ENCODE measurements around the gene PADI1.

Gene PADI1

GRCh38 chr1:17183388-17184160 lies 21.4 kb upstream of the PADI1 start:
- no peak for DNase-seq

DNA sequence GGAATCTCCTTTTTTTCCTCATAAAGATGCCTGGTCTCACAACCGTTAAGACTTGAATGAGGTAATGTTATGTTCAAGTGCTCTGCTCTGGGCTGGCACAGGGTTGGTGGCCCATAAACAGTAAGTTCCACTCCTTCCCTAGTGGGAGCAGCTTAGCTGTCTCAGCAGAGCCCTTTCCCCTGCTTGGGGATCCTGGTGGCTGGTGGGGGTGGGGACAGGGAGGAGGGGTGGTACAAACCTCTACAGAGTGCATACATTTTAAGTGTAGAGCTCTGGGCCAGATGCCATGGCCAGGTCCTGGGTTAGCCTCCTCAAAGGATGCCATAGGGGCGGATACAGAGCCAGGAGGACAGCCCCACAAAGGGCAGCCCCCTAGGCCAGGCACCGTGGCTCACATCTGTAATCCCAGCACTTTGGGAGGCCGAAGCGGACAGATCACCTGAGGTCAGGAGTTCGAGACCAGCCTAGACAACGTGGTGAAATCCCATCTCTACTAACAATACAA lies 20.7 kb upstream of the PADI1 start:
- DNase-seq = no peak

GRCh38 chr1:17184822-17185484 lies 20.0 kb upstream of the PADI1 start:
- no peak for DNase-seq

- no peak for DNase-seq
These were observed 19.5 kb upstream of the PADI1 start for GRCh38 chr1:17185485-17185860.

DNA sequence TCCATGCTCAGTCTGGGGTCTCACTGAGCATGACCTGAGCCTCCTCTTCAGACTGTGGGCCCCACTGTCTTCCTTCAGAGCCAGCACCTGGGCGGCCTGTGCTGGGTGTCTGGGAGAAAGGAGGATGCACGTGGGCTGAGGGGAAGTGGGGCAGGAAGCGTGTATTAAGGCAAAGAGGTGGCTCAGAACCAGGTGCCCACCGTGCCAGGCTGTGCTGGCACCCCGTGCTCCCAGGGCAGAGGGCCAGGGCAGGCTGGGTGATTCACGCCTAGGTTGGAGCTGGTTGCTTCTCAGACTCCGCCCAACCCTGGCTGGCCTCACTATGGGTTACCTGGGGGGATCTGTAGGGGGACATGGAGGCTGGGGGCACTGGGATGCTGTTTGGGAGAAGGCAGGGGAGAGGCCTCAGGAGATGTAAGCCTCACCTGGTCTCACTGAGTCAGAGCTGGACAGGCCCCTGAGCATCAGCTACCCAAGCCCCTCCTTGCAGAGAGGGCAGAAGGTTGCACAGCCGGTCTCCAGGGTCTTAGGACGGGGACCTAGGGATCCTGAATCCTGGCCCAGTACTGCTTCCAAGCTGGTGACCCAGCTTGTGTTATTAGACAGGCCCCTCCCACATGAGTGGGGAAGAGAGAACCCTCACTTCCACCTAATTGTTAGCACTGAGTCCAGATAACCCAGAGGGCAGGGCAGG lies 18.6 kb upstream of the PADI1 start:
- DNase-seq = no peak

- no peak for DNase-seq
These were observed 17.9 kb upstream of the PADI1 start for GRCh38 chr1:17187051-17187450.

DNA sequence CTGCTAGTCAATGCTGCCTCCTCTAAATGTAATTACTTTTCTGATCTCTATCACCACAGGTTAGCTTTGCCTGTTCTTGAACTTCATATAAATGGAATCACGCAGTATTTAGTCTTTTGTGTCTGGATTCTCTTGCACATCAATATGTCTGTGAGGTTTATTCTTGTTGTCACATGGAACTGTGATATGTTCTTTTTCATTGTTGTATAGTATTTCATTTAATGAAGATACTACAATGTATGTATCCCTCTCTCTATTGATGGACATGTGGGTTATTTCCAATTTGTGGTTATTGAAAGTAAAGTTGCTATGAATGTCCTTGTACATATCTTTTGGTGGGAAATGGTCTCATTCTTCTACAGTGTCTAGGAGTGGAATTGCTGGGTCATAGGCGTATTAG lies 16.7 kb upstream of the PADI1 start:
- DNase-seq = no peak

DNA sequence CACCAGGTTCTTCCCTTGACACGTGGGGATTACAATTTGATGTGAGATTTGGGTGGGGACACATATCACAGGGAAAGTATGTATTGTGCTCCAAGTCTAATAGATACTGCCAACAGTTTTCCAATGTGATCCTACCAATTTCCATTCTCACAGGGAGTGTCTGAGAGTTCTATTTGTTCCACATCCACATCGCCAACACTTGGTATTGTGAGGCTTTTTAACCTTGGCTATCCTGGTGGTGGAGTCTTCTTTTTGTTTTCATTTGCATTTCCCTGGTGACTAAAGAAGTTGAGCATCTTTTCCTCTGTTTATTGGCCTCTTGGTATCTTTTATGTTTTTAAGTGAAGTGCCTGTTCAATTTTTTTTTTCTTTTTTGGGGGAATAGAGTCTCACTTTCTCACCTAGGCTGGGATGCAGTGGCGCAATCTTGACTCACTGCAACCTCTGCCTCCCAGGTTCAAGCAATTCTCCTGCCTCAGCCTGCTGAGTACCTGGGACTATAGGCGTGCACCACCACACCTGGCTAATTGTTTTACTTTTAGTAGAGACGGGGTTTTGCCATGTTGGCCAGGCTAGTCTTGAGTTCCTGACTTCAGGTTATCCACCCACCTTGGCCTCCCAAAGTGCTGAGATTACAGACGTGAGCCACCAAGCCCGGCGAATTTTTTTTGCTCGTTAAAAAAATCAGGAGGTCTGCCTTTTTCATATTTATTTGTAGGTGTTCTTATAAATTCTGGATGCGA lies 15.9 kb upstream of the PADI1 start:
- DNase-seq = no peak

DNA sequence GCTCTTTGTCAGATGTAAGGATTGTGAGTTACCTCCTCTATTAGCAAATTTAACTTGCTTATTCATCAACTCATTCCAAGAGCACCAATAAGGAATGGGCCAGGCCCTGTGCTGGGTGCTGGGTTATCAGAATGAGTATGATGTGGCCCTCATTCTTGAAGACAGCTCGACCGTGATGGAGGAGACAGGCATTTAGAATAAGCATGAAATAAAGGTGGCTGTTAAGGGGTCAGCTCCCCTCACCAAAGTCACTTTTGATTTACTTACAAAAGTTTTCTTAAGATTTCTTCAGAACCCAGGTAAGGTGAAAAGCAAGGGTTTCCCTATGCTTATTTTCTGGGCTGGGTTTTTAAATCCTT lies 15.3 kb upstream of the PADI1 start:
- DNase-seq = no peak

DNA sequence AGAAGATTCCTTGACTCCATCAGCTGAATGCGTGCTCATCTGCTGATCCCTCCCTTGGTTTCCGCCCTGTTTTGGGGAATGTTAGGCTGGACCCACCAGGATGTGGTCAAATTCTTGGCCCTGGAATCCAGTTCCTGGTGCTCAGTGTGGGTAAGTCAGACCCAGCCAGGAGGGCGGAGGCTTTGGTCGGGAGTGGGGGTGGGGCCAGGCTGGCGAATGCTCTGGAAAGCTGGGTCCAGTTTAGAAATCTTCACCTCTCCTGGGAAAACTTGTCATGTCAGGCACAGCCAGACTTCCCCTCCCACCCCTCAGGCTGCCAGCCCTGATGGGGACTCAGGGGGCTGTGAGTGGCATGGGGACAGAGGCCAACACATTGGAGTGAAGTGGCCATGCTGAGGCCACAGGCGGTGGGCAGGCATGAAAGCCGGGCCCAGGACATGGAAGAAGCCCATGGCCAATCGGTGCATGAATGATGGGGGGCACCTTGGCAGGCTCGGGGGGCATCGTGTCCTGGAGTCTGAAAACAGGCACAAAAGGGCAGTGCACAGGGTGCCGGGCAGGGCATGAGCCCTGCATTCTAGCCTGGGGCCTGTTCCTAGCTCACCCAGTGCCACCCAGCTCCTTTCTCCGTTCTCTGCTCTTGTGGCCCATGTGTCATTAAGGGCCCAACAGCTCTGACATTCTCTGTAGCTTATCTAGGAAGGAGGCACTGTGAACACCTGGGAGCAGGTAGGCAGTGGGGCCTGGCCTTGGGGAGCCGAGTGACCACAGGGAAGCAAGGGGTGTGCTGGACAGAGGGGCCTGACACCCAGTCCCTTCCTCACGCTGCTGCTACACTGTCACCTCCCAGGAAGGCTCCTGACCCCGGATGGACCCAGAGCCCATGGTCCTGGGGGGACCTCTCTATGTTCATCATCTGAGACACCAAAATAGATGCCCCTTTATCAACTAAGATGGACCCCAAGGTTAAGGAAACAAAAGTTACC lies 14.6 kb upstream of the PADI1 start:
- DNase-seq = no peak

DNA sequence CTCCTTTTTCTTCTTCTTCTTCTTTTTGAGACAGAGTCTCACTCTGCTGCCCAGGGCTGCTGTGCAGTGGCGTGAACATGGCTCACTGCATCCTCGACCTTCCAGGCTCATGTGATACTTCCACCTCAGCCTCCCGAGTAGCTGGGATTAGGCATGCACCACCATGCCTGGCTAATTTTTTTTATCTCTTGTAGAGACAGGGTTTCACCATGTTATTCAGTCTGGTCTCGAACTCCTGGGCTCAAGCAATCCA lies 13.0 kb upstream of the PADI1 start:
- DNase-seq = no peak

GRCh38 chr1:17192394-17193221 lies 12.3 kb upstream of the PADI1 start:
- no peak for DNase-seq

- no peak for DNase-seq
These were observed 11.5 kb upstream of the PADI1 start for GRCh38 chr1:17193222-17194132.

DNA sequence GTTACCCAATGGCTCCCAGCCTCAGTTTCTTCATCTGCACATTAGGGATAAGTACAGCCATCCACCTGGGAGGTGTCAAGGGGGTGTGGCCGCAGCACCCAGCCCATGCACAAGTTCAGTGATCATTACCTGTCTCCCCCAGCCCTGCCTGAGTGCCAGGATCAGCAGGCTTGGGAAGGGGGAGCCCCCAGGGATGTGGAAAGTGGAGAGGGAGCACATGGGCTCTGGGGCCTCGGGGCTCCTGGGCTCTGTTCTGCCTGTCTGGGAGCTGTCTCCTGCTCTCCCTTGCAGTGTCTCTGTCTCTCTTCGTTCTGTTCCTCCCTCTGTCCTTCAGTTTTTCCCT lies 10.8 kb upstream of the PADI1 start:
- no peak for DNase-seq

GRCh38 chr1:17194615-17195528 lies 10.1 kb upstream of the PADI1 start:
- no peak for DNase-seq

DNA sequence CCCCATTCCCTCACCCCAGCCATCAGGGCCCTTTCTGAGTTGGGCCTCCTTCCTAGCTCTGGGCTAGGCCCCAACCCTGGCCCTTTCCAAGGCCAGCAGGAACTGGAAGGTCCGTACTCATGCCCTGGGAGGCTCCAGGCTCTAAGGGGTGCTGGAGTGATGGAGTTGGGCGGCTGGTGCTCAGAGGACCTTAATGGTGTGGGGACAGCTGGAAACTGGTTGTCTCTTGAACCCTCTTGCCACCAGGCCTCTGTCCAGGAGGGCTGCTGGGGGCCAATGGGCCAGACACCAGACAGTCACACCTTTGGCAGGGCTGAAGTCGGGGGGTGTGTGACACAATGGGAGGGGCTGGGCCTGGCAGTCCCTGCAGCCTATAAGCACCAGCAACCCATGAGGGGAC lies 9.2 kb upstream of the PADI1 start:
- DNase-seq = no peak

DNA sequence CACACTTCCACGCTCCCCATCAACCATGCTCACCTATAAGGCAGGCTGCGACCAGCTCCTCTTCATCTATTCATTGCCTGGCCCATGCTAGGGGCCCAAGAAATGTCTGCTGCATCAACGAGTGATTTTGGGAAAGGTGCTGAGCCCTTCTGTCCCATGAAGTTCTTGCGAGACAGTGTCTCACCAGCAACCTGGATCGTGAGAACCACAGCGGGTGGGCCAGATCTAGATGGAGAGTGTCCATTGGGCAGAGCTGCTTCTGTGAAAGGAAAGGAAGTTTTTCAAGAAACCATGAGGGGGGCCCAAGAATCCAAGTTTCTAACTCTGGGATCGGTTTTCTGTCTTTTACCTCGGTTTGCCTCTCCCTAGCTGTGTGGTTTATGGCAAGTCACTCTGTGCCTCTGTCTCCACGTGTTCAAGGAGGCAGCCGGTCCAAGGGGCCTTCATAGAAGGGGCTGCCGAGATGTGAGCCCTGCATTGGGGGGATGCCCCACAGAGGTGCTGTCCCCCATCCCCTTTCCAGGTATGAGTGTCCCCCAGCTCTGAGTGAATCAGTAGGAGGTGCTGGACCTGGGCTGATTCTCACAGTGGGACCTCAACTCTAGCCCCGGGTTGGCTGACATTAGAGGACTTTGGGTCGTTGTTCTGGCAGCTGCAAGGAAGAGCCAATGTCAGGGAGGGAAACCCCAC lies 8.3 kb upstream of the PADI1 start:
- no peak for DNase-seq

DNA sequence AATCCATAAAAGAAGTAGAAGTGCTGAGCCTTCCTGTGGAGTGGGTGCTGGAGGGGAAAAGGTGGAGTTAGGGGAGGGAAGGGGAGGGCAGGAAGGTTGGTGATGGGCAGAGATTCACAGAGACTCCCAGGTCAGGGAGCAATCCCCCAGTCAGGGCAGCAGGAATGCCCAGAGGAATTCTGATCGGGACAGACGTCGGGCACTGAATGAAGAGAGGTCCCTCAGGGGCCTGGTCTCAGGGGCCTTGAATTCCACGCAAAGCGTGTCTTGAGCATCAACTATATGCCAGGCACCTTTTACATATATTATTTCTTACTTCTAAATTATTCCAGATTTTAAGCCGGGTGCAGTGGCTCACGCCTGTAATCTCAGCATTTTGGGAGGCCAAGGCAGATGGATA lies 7.2 kb upstream of the PADI1 start:
- no peak for DNase-seq
